ENCODE measurements around the gene SPNS1. TPM values are rescaled to one million over a fixed set of nuclear protein-coding genes. Genes with fewer than 3 reads are reported as not detected.

SPNS1 gene
- total and polyA plus RNA-seq, 4 experiments from 2014 or later, result 28.2 to 34.4 (median 30.7) TPM

- intact Hi-C loops (cut with micrococcal nuclease), result loop anchor here (10.0 kb wide), 1 partner anchor 92 kb away; no protein-coding TSS in a partner anchor
- peaks cover 40% of the 10 kb centered on the region for H3K36me3 ChIP-seq (ENCODE audit: insufficient read depth, low read length)
- peaks cover 27 to 57% (median 37%) of the 10 kb centered on the region in 4 donors for H3K4me1 Mint-ChIP-seq
- H3K4me3 Mint-ChIP-seq, result no peak overlapping the region
- H3K4me3 ChIP-seq (ENCODE audit: low read length in 2 of 2), result no peak overlapping the region
- ChIA-PET POLR2A (ENCODE audit: partially characterized antibody) (interaction anchor here (1.0 to 8.4 kb wide), 4 partner anchors 7 to 41 kb away, joined by 3 to 155 read pairs (median 39); partner anchors contain the start of gene SPNS1), CTCF (ENCODE audit: partially characterized antibody) (interaction anchor here (0.9 kb wide), 1 partner anchor 9 kb away, joined by 4 read pairs; no protein-coding TSS in a partner anchor)
- H3K9me3 ChIP-seq (ENCODE audit: control insufficient read depth in 1 of 2, low read length in 2 of 2), result no peaks in the 10 kb centered on the region
- H3K27me3 Mint-ChIP-seq, result no peaks in the 10 kb centered on the region
- DNase-seq, result no peak
- H3K27ac ChIP-seq (ENCODE audit: low read depth, low read length), result no peak overlapping the region
- H3K4me1 ChIP-seq (ENCODE audit: insufficient read depth, low read length), result peaks cover 34% of the 10 kb centered on the region
- peaks cover 0 to 6% (median 3%) of the 10 kb centered on the region in 8 donors for H3K9me3 Mint-ChIP-seq
- peak overlapping the region in 3 of 7 donors; percentile 4 to 85 (median 14) for H3K27ac Mint-ChIP-seq
- H3K27me3 ChIP-seq (ENCODE audit: insufficient read depth, low read length), result no peaks in the 10 kb centered on the region
- peaks cover 57 to 58% of the 10 kb centered on the region in 2 donors for H3K36me3 Mint-ChIP-seq
Measured at GRCh38 chr16:28982418-28982817, 7.8 kb downstream of the SPNS1 start.

GRCh38 chr16:28982949-28983348, 8.4 kb downstream of the SPNS1 start:
- Mint-ChIP-seq H3K9me3 (peaks cover 0 to 8% (median 6%) of the 10 kb centered on the region in 8 donors), H3K27ac (peak overlapping the region in 4 of 7 donors; percentile 67 to 98 (median 90)), H3K36me3 (peaks cover 57 to 60% of the 10 kb centered on the region in 2 donors), H3K27me3 (no peaks in the 10 kb centered on the region), H3K4me3 (peak overlapping the region in 1 of 8 donors; percentile 99), H3K4me1 (peaks cover 27 to 57% (median 36%) of the 10 kb centered on the region in 4 donors)
- no peaks in the 10 kb centered on the region for H3K27me3 ChIP-seq (ENCODE audit: insufficient read depth, low read length)
- no peaks in the 10 kb centered on the region for H3K9me3 ChIP-seq (ENCODE audit: control insufficient read depth in 1 of 2, low read length in 2 of 2)
- ChIA-PET POLR2A (ENCODE audit: partially characterized antibody) (interaction anchor here (1.0 to 8.4 kb wide), 4 partner anchors 7 to 40 kb away, joined by 3 to 155 read pairs (median 39); partner anchors contain the start of gene SPNS1), CTCF (ENCODE audit: partially characterized antibody) (interaction anchor here (0.9 to 1.0 kb wide), 2 partner anchors 9 kb away, joined by 3 to 4 read pairs; partner anchors contain the start of gene SPNS1)
- peaks cover 34% of the 10 kb centered on the region for H3K4me1 ChIP-seq (ENCODE audit: insufficient read depth, low read length)
- no peak for DNase-seq
- H3K36me3 ChIP-seq (ENCODE audit: insufficient read depth, low read length), result peaks cover 40% of the 10 kb centered on the region
- intact Hi-C loops (cut with micrococcal nuclease), result loop anchor here (10.0 kb wide), 1 partner anchor 92 kb away; no protein-coding TSS in a partner anchor
- H3K27ac ChIP-seq (ENCODE audit: low read depth, low read length), result peak overlapping the region; percentile 17
- no peak overlapping the region for H3K4me3 ChIP-seq (ENCODE audit: low read length in 2 of 2)

GRCh38 chr16:28983644-28984043, 9.1 kb downstream of the SPNS1 start:
- Mint-ChIP-seq H3K4me1 (peaks cover 25 to 57% (median 35%) of the 10 kb centered on the region in 4 donors), H3K4me3 (peak overlapping the region; percentile 30 to 99 (median 70)), H3K27me3 (no peaks in the 10 kb centered on the region), H3K27ac (peak overlapping the region; percentile 67 to 98 (median 91)), H3K36me3 (peaks cover 57 to 59% of the 10 kb centered on the region in 2 donors), H3K9me3 (peaks cover 0 to 8% (median 6%) of the 10 kb centered on the region in 8 donors)
- Histone ChIP-seq H3K27me3 (ENCODE audit: insufficient read depth, low read length) (no peaks in the 10 kb centered on the region), H3K27ac (ENCODE audit: low read depth, low read length) (peak overlapping the region; percentile 83), H3K9me3 (ENCODE audit: control insufficient read depth in 1 of 2, low read length in 2 of 2) (no peaks in the 10 kb centered on the region), H3K4me3 (ENCODE audit: low read length in 2 of 2) (no peak overlapping the region), H3K36me3 (ENCODE audit: insufficient read depth, low read length) (peaks cover 40% of the 10 kb centered on the region), H3K4me1 (ENCODE audit: insufficient read depth, low read length) (peaks cover 39% of the 10 kb centered on the region)
- ChIA-PET CTCF (ENCODE audit: partially characterized antibody) (interaction anchor here (1.0 to 1.2 kb wide), 2 partner anchors 10 to 41 kb away, joined by 3 read pairs; partner anchors contain the start of gene SPNS1), POLR2A (ENCODE audit: partially characterized antibody) (interaction anchor here (0.6 to 10.4 kb wide), 10 partner anchors 8 to 1446 kb away, joined by 3 to 155 read pairs (median 20); partner anchors contain the start of genes DCTPP1, SPNS1 and TUFM)
- intact Hi-C loops (cut with micrococcal nuclease), result loop anchor here (2.0 to 10.0 kb wide), 2 partner anchors 33 to 91 kb away; partner anchors contain the start of gene NFATC2IP
- no peak for DNase-seq

- Histone ChIP-seq H3K4me3 (ENCODE audit: low read length in 2 of 2) (peak overlapping the region; percentile 61 to 81), H3K27ac (ENCODE audit: low read depth, low read length) (peak overlapping the region; percentile 83)
Measured at GRCh38 chr16:28984091-28984490, 9.5 kb downstream of the SPNS1 start.

GRCh38 chr16:28984619-28985135, 10.1 kb downstream of the SPNS1 start, which contains the start of gene LAT:
Gene LAT (plus strand): TSS chr16:28985052. CDS start chr16:28985418, 366 bp downstream.
- ChIA-PET CTCF (ENCODE audit: partially characterized antibody) (interaction anchor here (0.8 to 4.6 kb wide), 4 partner anchors 10 to 40 kb away, joined by 3 to 18 read pairs (median 5); partner anchors contain the start of gene SPNS1), POLR2A (ENCODE audit: partially characterized antibody) (interaction anchor here (0.9 to 10.4 kb wide), 16 partner anchors 8 to 823 kb away, joined by 3 to 155 read pairs (median 8); partner anchors contain the start of genes NFATC2IP, RABEP2, SPNS1 and TUFM)
- Mint-ChIP-seq H3K4me3 (peak within 1 kb of the TSS; percentile 99 to 100 (median 100)), H3K9me3 (peaks cover 0 to 10% (median 6%) of the 10 kb centered on the region in 8 donors), H3K36me3 (peaks cover 61 to 68% of the 10 kb centered on the region in 2 donors), H3K27ac (peak within 1 kb of the TSS; percentile 95 to 98 (median 97)), H3K4me1 (peaks cover 31 to 66% (median 44%) of the 10 kb centered on the region in 4 donors), H3K27me3 (no peaks in the 10 kb centered on the region)
- no peaks in the 10 kb centered on the region for H3K27me3 ChIP-seq (ENCODE audit: insufficient read depth, low read length)
- H3K9me3 ChIP-seq (ENCODE audit: control insufficient read depth in 1 of 2, low read length in 2 of 2), result no peaks in the 10 kb centered on the region
- intact Hi-C loops (cut with micrococcal nuclease), result loop anchor here (1.0 to 10.0 kb wide), 3 partner anchors 10 to 90 kb away; partner anchors contain the start of genes NFATC2IP and SPNS1
- peaks cover 39% of the 10 kb centered on the region for H3K36me3 ChIP-seq (ENCODE audit: insufficient read depth, low read length)
- DNase-seq, result peak; percentile 80 to 86 (median 84)
- H3K27ac ChIP-seq (ENCODE audit: low read depth, low read length), result peak within 1 kb of the TSS; percentile 83
- H3K4me3 ChIP-seq (ENCODE audit: low read length in 2 of 2), result peak within 1 kb of the TSS; percentile 96 to 97
- H3K4me1 ChIP-seq (ENCODE audit: insufficient read depth, low read length), result peaks cover 49% of the 10 kb centered on the region

More at GRCh38 chr16:28984091-28984490, 9.5 kb downstream of the SPNS1 start:
- Histone ChIP-seq H3K36me3 (ENCODE audit: insufficient read depth, low read length) (peaks cover 37% of the 10 kb centered on the region), H3K9me3 (ENCODE audit: control insufficient read depth in 1 of 2, low read length in 2 of 2) (no peaks in the 10 kb centered on the region), H3K4me1 (ENCODE audit: insufficient read depth, low read length) (peaks cover 43% of the 10 kb centered on the region), H3K27me3 (ENCODE audit: insufficient read depth, low read length) (no peaks in the 10 kb centered on the region)
- H3K27me3 Mint-ChIP-seq, result no peaks in the 10 kb centered on the region
- peaks cover 0 to 8% (median 6%) of the 10 kb centered on the region in 8 donors for H3K9me3 Mint-ChIP-seq
- CTCF ChIA-PET (ENCODE audit: partially characterized antibody), result interaction anchor here (0.8 to 1.2 kb wide), 4 partner anchors 10 to 41 kb away, joined by 3 to 7 read pairs (median 3); partner anchors contain the start of gene SPNS1
- H3K4me1 Mint-ChIP-seq, result peaks cover 27 to 60% (median 38%) of the 10 kb centered on the region in 4 donors
- POLR2A ChIA-PET (ENCODE audit: partially characterized antibody), result interaction anchor here (0.6 to 10.4 kb wide), 12 partner anchors 8 to 1446 kb away, joined by 3 to 155 read pairs (median 20); partner anchors contain the start of genes DCTPP1, RABEP2, SPNS1 and TUFM
- intact Hi-C loops (cut with micrococcal nuclease), result loop anchor here (2.0 to 10.0 kb wide), 2 partner anchors 33 to 91 kb away; partner anchors contain the start of gene NFATC2IP
- H3K36me3 Mint-ChIP-seq, result peaks cover 58 to 63% of the 10 kb centered on the region in 2 donors
- no peak for DNase-seq
- peak overlapping the region; percentile 49 to 100 (median 99) for H3K4me3 Mint-ChIP-seq
- H3K27ac Mint-ChIP-seq, result peak overlapping the region; percentile 81 to 98 (median 91)

- POLR2A ChIA-PET (ENCODE audit: partially characterized antibody), result interaction anchor here (0.6 to 10.4 kb wide), 19 partner anchors 8 to 822 kb away, joined by 3 to 155 read pairs (median 7); partner anchors contain the start of genes NFATC2IP, RABEP2, SH2B1 and SPNS1
- H3K9me3 ChIP-seq (ENCODE audit: control insufficient read depth in 1 of 2, low read length in 2 of 2), result no peaks in the 10 kb centered on the region
- peaks cover 0 to 10% (median 6%) of the 10 kb centered on the region in 8 donors for H3K9me3 Mint-ChIP-seq
- H3K27me3 ChIP-seq (ENCODE audit: insufficient read depth, low read length), result no peaks in the 10 kb centered on the region
- H3K36me3 Mint-ChIP-seq, result peaks cover 66 to 73% of the 10 kb centered on the region in 2 donors
- peaks cover 46% of the 10 kb centered on the region for H3K36me3 ChIP-seq (ENCODE audit: insufficient read depth, low read length)
- peak overlapping the region; percentile 99 to 100 (median 100) for H3K4me3 Mint-ChIP-seq
- H3K27ac Mint-ChIP-seq, result peak overlapping the region; percentile 94 to 98 (median 97)
- peak overlapping the region; percentile 83 for H3K27ac ChIP-seq (ENCODE audit: low read depth, low read length)
- peaks cover 57% of the 10 kb centered on the region for H3K4me1 ChIP-seq (ENCODE audit: insufficient read depth, low read length)
- CTCF ChIA-PET (ENCODE audit: partially characterized antibody), result interaction anchor here (1.2 to 5.0 kb wide), 6 partner anchors 7 to 39 kb away, joined by 3 to 41 read pairs (median 14); partner anchors contain the start of gene SPNS1
- H3K27me3 Mint-ChIP-seq, result no peaks in the 10 kb centered on the region
- intact Hi-C loops (cut with micrococcal nuclease), result loop anchor here (1.0 to 10.0 kb wide), 3 partner anchors 11 to 89 kb away; partner anchors contain the start of genes NFATC2IP and SPNS1
- peak in 1 of 5 donors; percentile 55 for DNase-seq
- peak overlapping the region; percentile 96 to 97 for H3K4me3 ChIP-seq (ENCODE audit: low read length in 2 of 2)
- peaks cover 36 to 74% (median 52%) of the 10 kb centered on the region in 4 donors for H3K4me1 Mint-ChIP-seq
Measured at GRCh38 chr16:28985211-28986041, 10.8 kb downstream of the SPNS1 start.

All from CD4-positive, alpha-beta memory T cell (primary cell).